Mesenchymal stem cell (in vitro differentiated cells and primary cell): ENCODE results near the gene TLR2.

Experiments
- DNase-seq: peaks from one replicate; pipeline ENCODE4 v3.0.0-alpha.2; 2013
- H2AFZ ChIP-seq: one replicate; pipeline ENCODE4 v1.6.1; 2013; ENCODE audit warnings: low read depth, mild to moderate bottlenecking, control low read depth, inconsistent platforms, low read length, moderate library complexity
- H2AK5ac ChIP-seq: 2 replicates; pipeline ENCODE4 v1.6.1; 2013; ENCODE audit warnings: low read length, moderate library complexity, mild to moderate bottlenecking, inconsistent platforms; ENCODE audit not compliant: severe bottlenecking
- H2BK120ac ChIP-seq: one replicate; pipeline ENCODE4 v1.6.1; 2013; ENCODE audit warnings: low read depth, mild to moderate bottlenecking, inconsistent platforms, low read length, moderate library complexity
- H2BK12ac ChIP-seq, 2 experiments: one replicate each; pipeline ENCODE4 v1.6.1; 2013; ENCODE audit warnings: inconsistent platforms in 2 of 2, low read length in 2 of 2, mild to moderate bottlenecking in 2 of 2, moderate library complexity in 2 of 2, control low read depth in 1 of 2
- H2BK15ac ChIP-seq: one replicate; pipeline ENCODE4 v1.6.1; 2013; ENCODE audit warnings: mild to moderate bottlenecking, low read depth, inconsistent platforms; ENCODE audit not compliant: poor library complexity, severe bottlenecking
- H2BK5ac ChIP-seq: 2 replicates; pipeline ENCODE4 v1.6.1; 2013; ENCODE audit warnings: low read depth, mild to moderate bottlenecking, low read length, control low read depth, inconsistent platforms; ENCODE audit not compliant: poor library complexity, severe bottlenecking
- H3K14ac ChIP-seq, 2 experiments: one replicate each; pipeline ENCODE4 v1.6.1; 2013; ENCODE audit warnings: inconsistent platforms in 2 of 2, low read length in 2 of 2, control low read depth in 1 of 2, mild to moderate bottlenecking in 1 of 2, moderate library complexity in 1 of 2
- H3K18ac ChIP-seq, 2 experiments: one replicate each; pipeline ENCODE4 v1.6.1; 2013; ENCODE audit warnings: inconsistent platforms in 2 of 2, low read length in 2 of 2, control low read depth in 1 of 2, low read depth in 1 of 2, mild to moderate bottlenecking in 1 of 2
- H3K23ac ChIP-seq, 2 experiments: one replicate each; pipeline ENCODE4 v1.6.1; 2013; ENCODE audit warnings: inconsistent platforms in 2 of 2, low read length in 2 of 2, mild to moderate bottlenecking in 2 of 2, moderate library complexity in 2 of 2, control low read depth in 1 of 2
- H3K27ac ChIP-seq: 2 replicates; pipeline ENCODE4 v1.5.1; 2013; ENCODE audit warnings: mild to moderate bottlenecking, moderate library complexity, low read length, control low read depth, inconsistent platforms; ENCODE audit not compliant: poor library complexity, severe bottlenecking
- H3K27me3 ChIP-seq, 2 experiments: 2 replicates each; pipeline versions ENCODE4 v1.6.1 to v1.7.0; 2013; ENCODE audit warnings: low read length in 2 of 2, mild to moderate bottlenecking in 2 of 2, moderate library complexity in 2 of 2, control low read depth in 1 of 2, inconsistent platforms in 1 of 2; ENCODE audit not compliant: control insufficient read depth in 1 of 2, insufficient read depth in 1 of 2
- H3K36me3 ChIP-seq, 2 experiments: 2 replicates each; pipeline versions ENCODE4 v1.6.1 to v1.7.0; 2013; ENCODE audit warnings: low read length in 2 of 2, control low read depth in 1 of 2, inconsistent platforms in 1 of 2, low read depth in 1 of 2, mild to moderate bottlenecking in 1 of 2; ENCODE audit not compliant: insufficient read depth in 2 of 2, control insufficient read depth in 1 of 2
- H3K4ac ChIP-seq, 2 experiments: one replicate each; pipeline ENCODE4 v1.6.1; 2013; ENCODE audit warnings: inconsistent platforms in 2 of 2, low read length in 2 of 2, mild to moderate bottlenecking in 2 of 2, moderate library complexity in 2 of 2, control low read depth in 1 of 2, low read depth in 1 of 2
- H3K4me1 ChIP-seq: 2 replicates; pipeline ENCODE4 v1.6.1; 2013; ENCODE audit warnings: low read depth, low read length, control low read depth; ENCODE audit not compliant: control insufficient read depth, insufficient read depth
- H3K4me2 ChIP-seq: 2 replicates; pipeline ENCODE4 v1.6.1; 2013; ENCODE audit warnings: low read length, mild to moderate bottlenecking, inconsistent platforms; ENCODE audit not compliant: poor library complexity, severe bottlenecking
- H3K4me3 ChIP-seq, 2 experiments: 2 replicates each; pipeline versions ENCODE4 v1.5.1 to v1.7.0; 2013; ENCODE audit warnings: low read length in 2 of 2, mild to moderate bottlenecking in 2 of 2, control low read depth in 1 of 2, low read depth in 1 of 2; ENCODE audit not compliant: insufficient read depth in 1 of 2
- H3K79me1 ChIP-seq: replicated peaks from 2 replicates; pipeline ENCODE4 v1.6.1; 2013; ENCODE audit warnings: mild to moderate bottlenecking, control low read depth, low read length, inconsistent platforms; ENCODE audit not compliant: poor library complexity, severe bottlenecking
- H3K9ac ChIP-seq: 2 replicates; pipeline ENCODE4 v1.7.0; 2013; ENCODE audit warnings: mild to moderate bottlenecking, low read length, moderate library complexity
- H3K9me3 ChIP-seq: 2 replicates; pipeline ENCODE4 v1.7.0; 2013; ENCODE audit warnings: mild to moderate bottlenecking, low read length; ENCODE audit not compliant: control insufficient read depth
- H4K8ac ChIP-seq: one replicate; pipeline ENCODE4 v1.6.1; 2013; ENCODE audit warnings: inconsistent platforms, mild to moderate bottlenecking, low read length, moderate library complexity
- H4K91ac ChIP-seq: one replicate; pipeline ENCODE4 v1.6.1; 2013; ENCODE audit warnings: mild to moderate bottlenecking, low read length, inconsistent platforms
- WGBS: methylation state at CpG from one replicate; pipeline ENCODE4 v1.1.7; 2013; ENCODE audit warnings: mixed read lengths; 5-methylcytosine and 5-hydroxymethylcytosine counted together

TLR2 gene

GRCh38 chr4:153647975-153648374 lies 36.1 kb upstream of the TLR2 start:
- Histone ChIP-seq H2AK5ac (no peak overlapping the region), H3K4me1 (peaks cover 4% of the 10 kb centered on the region), H3K9me3 (peaks cover 4% of the 10 kb centered on the region), H2BK5ac (no peak overlapping the region), H3K4me3 (no peak overlapping the region), H2BK15ac (no peak overlapping the region), H3K4ac (no peak overlapping the region), H3K4me2 (no peak overlapping the region), H3K18ac (no peak overlapping the region), H3K27ac (no peak overlapping the region), H4K91ac (no peak overlapping the region), H3K14ac (no peak overlapping the region), H3K79me1 (no peaks in the 10 kb centered on the region), H3K9ac (no peak overlapping the region), H4K8ac (no peak overlapping the region), H3K23ac (no peak overlapping the region), H3K27me3 (no peaks in the 10 kb centered on the region), H2BK120ac (no peak overlapping the region), H2BK12ac (no peak overlapping the region), H3K36me3 (no peaks in the 10 kb centered on the region), H2AFZ (no peak overlapping the region)
- DNase-seq: no peak
- WGBS: 74% methylated on average over 4 of the region's 4 CpGs

GRCh38 chr4:153649572-153649991 lies 34.5 kb upstream of the TLR2 start:
- no peak overlapping the region for H3K18ac ChIP-seq
- no peaks in the 10 kb centered on the region for H3K27me3 ChIP-seq
- H4K91ac ChIP-seq: no peak overlapping the region
- no peak overlapping the region for H3K4me2 ChIP-seq
- peaks cover 4% of the 10 kb centered on the region for H3K9me3 ChIP-seq
- no peak overlapping the region for H2BK12ac ChIP-seq
- no peak overlapping the region for H4K8ac ChIP-seq
- no peak overlapping the region for H2BK15ac ChIP-seq
- H2AK5ac ChIP-seq: no peak overlapping the region
- H3K79me1 ChIP-seq: no peaks in the 10 kb centered on the region
- peak; percentile 32 for DNase-seq
- H3K4me3 ChIP-seq: no peak overlapping the region
- no peak overlapping the region for H3K9ac ChIP-seq
- H2AFZ ChIP-seq: no peak overlapping the region
- H3K4ac ChIP-seq: no peak overlapping the region
- no peak overlapping the region for H2BK120ac ChIP-seq
- no peak overlapping the region for H3K14ac ChIP-seq
- WGBS: 56% methylated on average over 4 of the region's 6 CpGs
- H3K4me1 ChIP-seq: peaks cover 4% of the 10 kb centered on the region
- H3K36me3 ChIP-seq: no peaks in the 10 kb centered on the region
- H3K23ac ChIP-seq: no peak overlapping the region
- no peak overlapping the region for H3K27ac ChIP-seq
- no peak overlapping the region for H2BK5ac ChIP-seq

- H2BK15ac ChIP-seq: no peak overlapping the region
- no peaks in the 10 kb centered on the region for H3K79me1 ChIP-seq
- H2AFZ ChIP-seq: no peak overlapping the region
- no peak overlapping the region for H3K4ac ChIP-seq
- no peak overlapping the region for H3K18ac ChIP-seq
- no peak overlapping the region for H2BK12ac ChIP-seq
- H3K23ac ChIP-seq: no peak overlapping the region
- DNase-seq: no peak
- H2BK120ac ChIP-seq: no peak overlapping the region
- H4K8ac ChIP-seq: no peak overlapping the region
- no peaks in the 10 kb centered on the region for H3K27me3 ChIP-seq
- no peak overlapping the region for H3K27ac ChIP-seq
- WGBS: 60% methylated on average over 1 of the region's 3 CpGs
- no peak overlapping the region for H2BK5ac ChIP-seq
- H3K4me2 ChIP-seq: no peak overlapping the region
- H3K14ac ChIP-seq: no peak overlapping the region
- H3K9ac ChIP-seq: no peak overlapping the region
- no peak overlapping the region for H2AK5ac ChIP-seq
- peaks cover 4% of the 10 kb centered on the region for H3K4me1 ChIP-seq
- no peaks in the 10 kb centered on the region for H3K9me3 ChIP-seq
- H3K36me3 ChIP-seq: no peaks in the 10 kb centered on the region
- H3K4me3 ChIP-seq: no peak overlapping the region
- H4K91ac ChIP-seq: no peak overlapping the region
These were observed 33.0 kb upstream of the TLR2 start for GRCh38 chr4:153651116-153651515.

GRCh38 chr4:153651587-153651986 lies 32.5 kb upstream of the TLR2 start:
- no peak overlapping the region for H2BK5ac ChIP-seq
- no peak overlapping the region for H2AFZ ChIP-seq
- no peak overlapping the region for H4K91ac ChIP-seq
- no peaks in the 10 kb centered on the region for H3K79me1 ChIP-seq
- no peak overlapping the region for H3K4me3 ChIP-seq
- H2BK15ac ChIP-seq: no peak overlapping the region
- no peaks in the 10 kb centered on the region for H3K27me3 ChIP-seq
- peaks cover 4% of the 10 kb centered on the region for H3K4me1 ChIP-seq
- H2BK12ac ChIP-seq: no peak overlapping the region
- H3K18ac ChIP-seq: no peak overlapping the region
- no peak overlapping the region for H3K27ac ChIP-seq
- H3K4ac ChIP-seq: no peak overlapping the region
- WGBS: 69% methylated on average over 5 of the region's 5 CpGs
- H3K9me3 ChIP-seq: no peaks in the 10 kb centered on the region
- no peaks in the 10 kb centered on the region for H3K36me3 ChIP-seq
- H2AK5ac ChIP-seq: no peak overlapping the region
- no peak overlapping the region for H3K14ac ChIP-seq
- no peak overlapping the region for H3K23ac ChIP-seq
- H2BK120ac ChIP-seq: no peak overlapping the region
- H3K9ac ChIP-seq: no peak overlapping the region
- DNase-seq: no peak
- no peak overlapping the region for H4K8ac ChIP-seq
- H3K4me2 ChIP-seq: no peak overlapping the region
